ENCODE measurements around the gene ISCA2.

ISCA2 gene

DNA sequence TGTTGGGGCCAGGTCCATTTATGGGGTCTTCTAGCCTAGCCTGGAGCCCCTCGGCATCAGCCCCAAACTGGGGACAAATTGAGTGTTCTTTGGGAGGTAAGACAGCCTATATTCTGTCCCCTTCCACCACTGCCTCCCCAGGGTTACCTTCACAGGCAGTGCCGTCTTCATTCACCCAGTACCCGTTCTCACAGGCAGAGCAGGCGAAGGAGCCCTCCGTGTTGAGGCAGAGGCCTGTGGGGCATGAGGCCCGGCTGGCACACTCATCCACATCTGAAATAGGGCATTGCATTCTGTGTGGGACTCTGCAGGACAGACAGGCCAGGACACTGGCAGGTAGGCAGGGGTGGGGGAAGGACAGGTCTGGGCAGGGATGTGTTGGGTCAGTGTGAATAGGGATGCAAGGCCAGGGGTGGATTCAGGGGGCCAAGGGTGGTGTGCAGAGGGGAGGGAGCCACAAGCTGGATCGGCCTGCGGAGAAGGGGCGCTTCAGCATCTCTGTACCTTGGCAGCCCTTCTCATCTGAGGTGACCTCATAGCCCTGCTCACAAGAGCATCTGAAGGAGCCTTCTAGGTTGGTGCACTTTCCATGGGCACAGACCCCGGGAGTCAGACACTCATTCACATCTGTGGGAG lies 16.1 kb downstream of the ISCA2 start:
- no peak for DNase-seq

DNA sequence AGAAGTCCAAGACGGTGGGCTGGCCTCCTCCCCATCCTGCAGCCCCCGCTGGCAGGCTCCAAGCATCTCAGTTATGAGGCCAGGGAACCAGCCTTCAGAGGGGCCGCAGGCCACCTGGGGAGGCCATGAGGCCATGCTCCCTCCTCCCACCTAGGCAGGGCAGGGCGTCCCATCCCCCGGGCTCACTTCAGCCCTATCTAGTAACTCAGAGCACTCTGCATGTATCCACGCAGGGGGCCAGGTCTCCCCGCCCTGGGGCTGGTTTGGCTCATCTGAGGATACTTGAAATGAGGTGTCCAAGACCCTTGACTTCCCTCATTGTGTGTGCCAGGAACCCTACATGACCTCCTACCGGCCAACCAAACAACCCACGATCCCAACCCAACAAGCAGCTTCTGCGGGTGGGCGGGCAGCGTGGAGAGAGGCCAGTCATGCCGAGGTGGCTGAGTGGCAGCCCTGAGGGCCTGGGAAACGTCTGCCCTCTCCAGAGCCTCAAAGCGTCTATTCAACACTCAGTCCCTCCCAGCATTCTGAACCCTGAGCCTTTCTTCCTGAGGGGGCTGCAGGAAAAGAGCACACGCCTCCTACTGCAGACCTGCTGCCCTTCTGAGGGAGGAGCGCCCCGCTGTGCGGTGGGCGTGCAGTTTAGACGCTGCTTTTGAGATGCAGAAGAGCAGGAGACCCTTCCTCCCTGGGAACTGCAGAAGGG lies 16.8 kb downstream of the ISCA2 start:
- DNase-seq: no peak

DNA sequence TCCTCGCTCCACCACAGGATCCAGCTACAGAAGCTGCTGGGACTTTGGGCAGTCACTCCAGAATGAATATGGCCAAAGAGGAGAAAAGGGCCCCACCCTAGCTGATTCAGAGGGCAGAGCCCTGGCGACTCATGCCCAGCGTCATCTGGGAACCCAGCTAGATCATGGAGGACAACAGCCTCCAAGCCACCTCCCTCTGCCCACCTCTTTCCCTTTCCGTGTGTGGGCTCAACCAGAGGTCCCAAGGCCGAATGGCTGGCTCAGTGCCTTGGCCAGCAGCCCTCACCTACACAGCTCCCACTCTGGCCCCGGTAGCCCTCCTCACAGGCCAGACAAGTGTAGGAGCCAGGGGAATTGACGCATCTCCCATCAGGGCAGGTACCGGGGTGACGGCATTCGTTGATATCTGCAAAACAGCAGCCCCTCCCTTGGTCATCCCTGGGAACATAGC lies 17.4 kb downstream of the ISCA2 start:
- no peak for DNase-seq

DNA sequence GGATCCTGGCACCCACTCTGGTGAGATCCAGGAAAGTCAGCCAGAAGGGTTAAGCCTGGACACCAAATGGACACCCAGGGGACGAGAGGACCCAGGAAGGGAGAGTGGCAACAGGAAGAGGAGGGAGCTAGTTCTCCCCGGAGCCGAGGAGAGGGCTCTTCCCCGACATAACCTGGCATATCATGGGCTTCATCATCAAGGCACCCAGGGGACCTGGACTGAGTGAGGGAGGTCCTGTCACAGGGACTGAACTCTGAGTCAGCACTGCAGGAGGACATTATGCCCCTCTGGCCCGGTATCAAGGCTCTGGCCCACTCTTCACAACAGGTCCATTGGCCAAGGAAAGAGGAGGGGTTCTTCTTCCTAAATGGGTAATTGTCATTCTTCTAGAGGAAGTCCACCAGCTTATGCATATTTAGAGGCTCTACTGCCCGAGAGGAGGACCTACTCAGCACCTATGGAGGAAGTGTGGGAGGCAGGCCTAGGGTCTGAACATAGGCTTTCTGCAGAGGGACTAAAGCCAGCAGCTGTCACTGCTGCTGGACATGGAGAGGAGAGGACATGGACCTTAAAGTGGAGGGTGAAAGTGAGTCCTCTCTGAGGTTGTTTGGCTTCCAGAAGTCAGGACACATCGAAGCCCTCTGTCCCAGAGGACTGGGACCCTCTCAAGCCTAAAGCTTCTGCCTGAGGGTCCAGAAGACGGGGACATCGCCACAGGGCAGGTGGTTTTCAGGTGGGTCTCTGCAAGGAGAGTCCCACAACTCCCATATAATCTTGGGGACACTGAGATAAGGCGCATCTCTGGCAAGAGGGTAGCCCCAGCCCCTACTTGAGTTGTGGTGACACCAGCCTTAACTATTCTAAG lies 18.6 kb downstream of the ISCA2 start:
- no peak for DNase-seq

DNA sequence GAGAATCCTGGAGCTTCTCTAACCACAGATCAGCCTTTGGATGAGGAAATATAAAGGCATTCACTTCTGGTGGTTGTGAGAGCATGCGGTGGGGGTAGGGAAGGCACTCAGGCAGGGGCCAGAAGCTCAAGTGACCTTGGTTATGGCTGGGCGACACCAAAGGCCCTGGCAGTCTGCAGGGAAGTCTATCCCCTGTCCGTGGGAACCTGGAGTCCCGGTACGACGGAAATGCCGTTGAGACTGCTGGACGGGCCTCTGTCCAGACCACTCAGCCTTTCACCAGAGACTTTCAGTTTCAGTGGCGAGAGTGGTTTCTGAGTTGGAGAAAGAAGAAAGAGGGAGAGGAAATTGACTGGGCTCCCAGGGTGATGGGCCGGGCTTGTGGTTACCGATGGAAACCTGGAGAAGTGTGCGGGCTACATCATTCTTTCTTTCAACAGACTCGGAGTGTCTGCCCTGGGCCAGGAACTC lies 20.9 kb downstream of the ISCA2 start:
- no peak for DNase-seq

DNA sequence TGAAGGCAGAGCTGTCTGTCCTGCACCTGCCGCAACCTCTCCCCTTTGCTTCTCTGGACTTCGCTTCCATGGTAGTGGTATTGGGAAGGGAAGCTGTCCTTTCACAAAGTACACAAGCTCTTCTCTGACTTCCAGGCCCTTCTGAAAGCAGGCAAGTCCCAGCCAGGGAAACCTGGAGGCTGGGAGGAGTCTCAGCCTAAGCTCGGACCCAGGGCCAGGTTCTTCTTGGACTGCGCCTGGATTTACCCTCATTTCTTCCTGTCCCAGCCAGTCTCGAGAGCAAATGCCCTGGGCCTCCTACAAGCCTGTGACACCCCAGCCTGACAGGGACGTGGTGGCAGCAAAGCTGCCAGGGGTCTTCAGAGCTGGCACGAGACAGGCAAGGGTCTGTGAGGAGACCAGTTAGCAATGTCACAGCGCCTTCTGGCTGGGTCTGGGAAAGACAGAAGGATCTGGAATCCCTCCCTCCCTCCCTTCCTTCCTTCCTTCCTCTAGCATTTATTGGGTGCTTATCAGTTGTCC lies 22.4 kb downstream of the ISCA2 start:
- no peak for DNase-seq

DNA sequence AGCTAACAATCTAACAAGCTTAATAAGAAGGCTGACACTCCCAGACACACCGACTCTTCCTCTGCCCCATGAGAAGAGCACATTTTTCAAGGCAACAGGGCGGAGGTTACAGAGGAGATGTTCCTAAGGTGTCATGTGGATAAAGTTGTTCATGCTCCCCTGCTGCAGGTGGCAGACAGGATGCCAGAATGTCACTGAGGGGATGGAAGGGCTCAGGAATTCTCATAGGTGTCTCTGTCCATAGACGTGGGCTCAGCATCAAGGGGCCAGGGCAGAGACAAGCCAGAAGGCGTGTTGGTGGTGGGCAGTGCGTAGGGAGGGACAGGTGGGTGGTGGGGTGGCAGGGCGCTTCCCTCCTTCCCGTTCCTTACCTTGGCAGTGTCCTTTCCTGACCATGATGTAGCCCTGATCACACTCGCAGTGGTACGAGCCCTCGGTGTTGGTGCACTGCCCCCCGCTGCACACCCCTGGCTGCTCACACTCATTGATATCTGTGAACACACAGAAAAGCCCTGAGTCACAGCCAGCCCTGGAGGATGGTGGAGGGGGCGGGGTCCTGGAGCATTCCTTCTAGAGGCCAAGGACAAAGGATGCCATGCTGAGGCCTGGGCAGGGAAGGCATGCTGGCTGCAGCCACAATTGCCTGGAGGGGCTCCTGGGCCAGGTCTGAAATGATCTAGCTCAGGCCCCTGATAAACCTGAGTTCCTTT lies 23.0 kb downstream of the ISCA2 start:
- DNase-seq: no peak

DNA sequence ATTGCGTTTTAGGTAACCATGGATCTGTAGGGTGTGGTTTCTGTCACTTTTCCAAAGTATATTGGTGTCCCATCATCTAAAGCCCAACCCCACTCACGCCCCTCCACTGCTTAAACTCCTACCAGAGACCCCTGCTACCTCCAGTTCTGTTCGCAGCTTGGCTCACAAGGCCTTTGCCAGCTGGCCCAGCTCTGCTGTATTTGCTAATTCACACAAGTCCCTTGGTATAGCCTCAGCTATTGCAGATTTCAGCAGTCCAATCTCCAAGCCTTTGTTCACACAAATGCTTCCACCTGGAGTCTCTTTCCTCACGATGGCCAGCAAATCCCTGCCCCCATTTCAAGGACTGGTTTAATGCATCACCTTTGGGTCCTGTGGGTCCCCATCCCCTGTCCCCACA lies 24.2 kb downstream of the ISCA2 start:
- DNase-seq: no peak

DNA sequence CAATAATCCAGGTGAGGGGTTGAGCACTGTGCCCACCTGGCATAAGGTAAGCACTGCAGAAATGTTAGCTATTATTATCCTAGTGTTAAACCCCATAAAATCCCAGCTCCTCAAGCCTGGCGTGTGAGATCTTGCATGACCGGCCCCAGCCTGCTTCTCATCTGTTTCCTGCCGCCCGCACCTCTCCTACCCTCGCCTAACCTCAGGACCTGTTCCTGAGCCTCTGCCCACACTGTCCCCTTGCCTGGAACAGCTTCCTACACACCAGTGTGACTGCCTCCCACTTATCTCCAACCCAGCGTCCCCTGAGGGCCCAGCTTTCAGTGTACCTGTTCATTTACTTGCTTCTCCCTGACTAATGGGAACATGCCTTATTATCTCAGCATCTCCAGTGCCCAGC lies 24.7 kb downstream of the ISCA2 start:
- no peak for DNase-seq

DNA sequence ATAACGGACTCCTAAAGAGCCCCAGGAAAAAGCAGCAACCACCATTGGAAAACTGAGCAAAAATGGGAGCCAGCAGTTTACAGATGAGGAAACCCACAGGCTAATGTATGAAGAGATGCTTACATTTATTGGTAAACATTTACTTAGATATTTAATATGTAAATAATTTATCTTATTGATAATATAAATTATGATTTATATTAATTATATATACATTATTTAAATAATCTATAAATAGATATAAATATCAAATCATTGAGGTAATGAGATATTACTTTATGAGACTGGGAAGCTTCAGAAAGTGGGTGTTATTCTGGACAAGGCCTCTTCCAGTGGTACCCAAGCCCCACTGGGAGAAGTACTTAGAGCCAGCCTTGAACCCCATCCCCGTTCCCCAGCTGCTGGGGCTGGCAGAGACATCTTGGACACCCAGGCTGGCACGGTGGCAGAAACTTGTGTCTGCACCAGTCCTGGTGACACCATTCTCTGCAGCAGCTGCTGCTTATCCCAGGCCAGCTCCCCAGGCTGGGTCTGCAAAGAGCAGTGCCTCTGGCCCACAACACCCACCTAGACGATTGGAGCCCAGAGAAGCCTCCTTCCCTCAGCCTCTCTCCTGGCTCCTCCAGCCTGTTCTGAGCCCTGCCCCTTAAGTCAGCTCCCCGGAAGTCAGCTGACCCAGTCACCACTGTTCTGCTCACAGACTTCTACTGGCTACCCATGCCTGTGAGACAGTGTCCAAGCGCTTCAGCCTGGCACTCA lies 25.9 kb downstream of the ISCA2 start:
- DNase-seq: no peak

DNA sequence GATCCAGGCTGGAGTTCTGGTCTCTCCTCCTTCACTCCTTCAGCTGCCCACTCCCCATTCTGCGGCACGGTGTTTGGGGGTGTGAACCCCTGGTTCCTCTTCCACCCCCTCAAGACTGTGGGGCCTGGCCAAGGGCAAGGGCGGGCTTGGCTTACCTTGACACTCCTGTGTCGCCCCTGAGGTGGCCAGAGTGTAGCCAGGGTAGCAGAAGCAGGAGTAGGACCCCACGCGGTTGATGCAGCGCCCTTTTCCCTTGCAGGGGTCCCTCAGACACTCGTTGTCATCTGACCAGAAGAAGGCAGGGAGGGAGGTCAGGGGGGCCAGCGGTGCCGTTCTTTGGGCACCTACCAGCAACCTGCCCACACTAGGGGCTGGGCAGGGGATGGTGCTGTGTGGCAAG lies 28.2 kb downstream of the ISCA2 start:
- DNase-seq: no peak

DNA sequence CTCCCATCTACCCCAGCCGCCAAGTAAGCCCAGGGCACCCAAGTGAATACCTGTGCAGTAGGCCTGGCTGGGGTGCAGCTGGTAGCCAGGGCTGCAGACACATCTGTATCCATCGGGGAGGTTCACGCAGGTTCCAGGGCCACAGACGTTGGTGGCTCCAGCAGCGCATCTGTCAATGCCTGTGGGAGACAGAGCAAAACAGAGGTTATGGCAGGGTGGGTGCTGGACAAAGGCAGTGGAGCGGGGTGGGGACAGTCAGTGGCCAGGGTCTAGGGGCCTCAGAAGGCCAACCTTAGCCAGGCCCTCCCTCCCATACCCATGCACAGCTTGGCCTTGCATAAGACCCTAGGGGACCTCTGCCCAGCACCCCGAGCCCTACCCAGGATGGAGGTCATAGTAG lies 29.2 kb downstream of the ISCA2 start:
- DNase-seq: no peak

DNA sequence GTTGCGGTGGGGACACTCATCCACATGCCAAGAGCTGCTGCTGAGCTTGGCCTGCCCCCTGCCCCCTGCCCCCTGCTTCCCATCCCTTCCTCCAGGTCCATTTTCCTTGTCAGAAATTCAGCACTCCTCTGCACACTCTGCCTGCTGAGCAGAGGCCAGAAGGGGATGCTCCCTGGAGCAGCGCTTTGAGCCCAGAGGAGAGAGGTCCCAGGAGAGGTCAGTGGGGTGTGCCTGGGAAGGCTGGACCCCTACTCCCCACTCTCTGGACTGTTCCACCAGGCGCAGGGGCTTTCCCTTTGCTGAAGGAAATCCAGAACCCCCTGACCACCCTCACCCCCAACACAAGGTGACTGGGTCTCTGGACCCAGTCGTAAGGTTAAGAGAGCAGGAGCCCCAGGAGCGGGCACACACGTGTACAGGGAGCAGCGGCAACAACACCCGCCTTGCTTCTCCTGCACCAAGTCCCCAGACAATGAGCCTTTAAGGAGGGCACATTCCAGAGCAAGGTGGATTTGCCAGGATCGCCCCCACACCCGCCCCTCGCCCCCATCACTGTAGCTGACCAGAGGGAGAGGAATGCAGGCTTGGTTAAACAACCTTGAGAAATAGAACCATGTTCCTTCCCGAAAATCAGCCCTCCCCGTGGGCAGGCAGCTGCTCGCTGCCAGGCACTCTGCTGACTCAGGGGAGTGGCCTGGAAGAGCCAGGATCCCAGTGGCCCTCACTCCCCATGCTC lies 30.7 kb downstream of the ISCA2 start:
- DNase-seq: no peak

DNA sequence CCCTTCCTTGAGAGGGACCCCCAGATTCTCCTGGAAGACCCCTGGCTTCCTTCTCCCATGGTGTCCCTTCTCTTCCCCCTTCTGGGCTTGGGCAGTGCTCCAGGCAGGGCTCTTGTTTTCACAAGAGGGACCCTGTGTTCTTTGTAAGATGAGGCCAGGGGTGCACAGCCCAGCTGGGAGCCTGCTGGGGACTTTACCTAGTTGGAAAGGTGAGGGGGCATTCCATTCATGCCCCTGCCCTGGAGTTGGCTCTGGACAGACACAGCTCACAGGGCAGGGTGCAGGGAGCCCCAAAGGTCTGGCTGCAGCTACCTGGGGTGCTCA lies 31.2 kb downstream of the ISCA2 start:
- DNase-seq: no peak

DNA sequence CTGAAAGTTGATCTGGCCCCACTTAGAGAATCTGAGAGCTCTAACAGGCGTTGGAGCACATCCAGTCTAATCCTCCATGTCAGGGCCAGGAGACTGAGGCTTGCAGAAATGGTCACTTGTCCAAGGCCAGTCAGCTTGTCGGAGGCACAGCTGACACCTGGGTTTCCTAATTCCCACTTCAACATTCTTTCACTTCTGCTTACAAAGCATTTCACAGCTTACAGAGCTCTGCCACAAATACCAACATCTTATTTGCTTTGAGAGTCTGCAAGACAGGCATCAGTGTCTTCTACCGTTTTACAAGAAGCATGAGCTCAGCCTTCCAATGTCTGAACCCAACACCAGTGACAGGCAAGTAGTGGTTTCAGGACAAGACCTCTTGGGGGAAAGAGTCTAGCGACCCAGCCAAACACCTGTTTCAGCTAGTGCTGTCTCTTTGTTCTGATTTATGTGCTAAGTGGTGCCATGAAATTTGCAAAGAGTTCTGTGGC lies 31.8 kb downstream of the ISCA2 start:
- DNase-seq: no peak

DNA sequence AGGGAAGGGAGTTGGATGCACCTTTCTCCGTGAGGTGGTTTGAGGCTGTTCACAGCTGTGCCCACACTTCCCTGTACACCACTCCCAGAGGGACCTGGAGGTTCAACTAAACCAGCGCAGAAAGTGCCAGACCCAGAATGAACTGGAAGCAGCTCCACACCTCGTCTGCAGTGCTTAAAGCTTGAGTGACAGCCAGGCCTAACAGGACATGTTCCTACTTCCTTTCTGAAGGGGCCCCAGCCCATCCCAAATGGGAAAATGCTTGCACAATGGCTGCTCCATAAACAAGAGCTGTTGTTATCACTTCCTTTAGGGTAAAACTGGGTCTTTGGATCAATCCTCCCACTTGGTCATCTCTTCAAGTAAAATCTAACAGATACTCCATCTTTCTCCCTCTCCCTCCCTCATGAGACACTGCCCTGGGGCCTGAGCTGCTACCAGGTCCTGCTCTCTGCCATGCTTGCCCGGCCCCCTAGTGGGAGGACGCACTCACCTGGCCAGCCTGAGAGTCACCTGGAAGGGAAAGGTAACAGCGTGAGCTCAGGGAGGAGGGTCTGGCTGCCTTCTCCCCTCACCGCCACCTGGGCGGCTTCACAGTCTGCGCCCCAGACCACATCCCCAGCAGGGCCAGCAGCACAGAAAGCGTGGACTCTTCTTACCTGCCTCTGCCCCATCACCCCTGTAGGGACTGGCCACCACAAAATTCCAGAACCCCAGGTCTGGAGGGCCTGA lies 33.5 kb downstream of the ISCA2 start:
- DNase-seq: no peak

DNA sequence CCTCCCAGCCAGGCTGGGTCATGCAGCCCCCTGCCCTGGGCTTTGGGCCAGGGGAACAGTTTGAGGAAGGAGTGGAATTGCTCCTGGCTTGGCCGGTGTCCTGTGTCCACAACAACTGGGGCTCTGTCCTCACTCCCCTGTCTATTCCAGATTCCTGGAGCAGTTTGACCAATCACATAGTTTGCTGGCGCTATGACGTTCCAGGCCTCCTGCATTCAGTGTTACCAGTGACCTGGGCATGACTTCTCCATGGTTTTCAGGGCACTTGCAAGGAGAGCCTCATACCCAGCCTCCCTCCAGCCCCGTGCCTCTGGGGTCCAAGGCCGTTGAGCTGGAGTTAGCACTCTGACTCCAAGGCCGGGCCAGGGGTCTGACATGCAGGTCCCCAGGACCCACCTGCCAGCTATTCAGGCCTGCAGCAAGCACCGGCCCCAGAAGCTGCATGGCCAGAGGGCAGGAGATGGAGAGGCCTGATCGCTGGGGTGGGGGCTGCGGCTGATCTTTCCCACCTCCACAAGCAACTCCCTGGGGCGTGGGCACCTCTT lies 34.2 kb downstream of the ISCA2 start:
- no peak for DNase-seq

DNA sequence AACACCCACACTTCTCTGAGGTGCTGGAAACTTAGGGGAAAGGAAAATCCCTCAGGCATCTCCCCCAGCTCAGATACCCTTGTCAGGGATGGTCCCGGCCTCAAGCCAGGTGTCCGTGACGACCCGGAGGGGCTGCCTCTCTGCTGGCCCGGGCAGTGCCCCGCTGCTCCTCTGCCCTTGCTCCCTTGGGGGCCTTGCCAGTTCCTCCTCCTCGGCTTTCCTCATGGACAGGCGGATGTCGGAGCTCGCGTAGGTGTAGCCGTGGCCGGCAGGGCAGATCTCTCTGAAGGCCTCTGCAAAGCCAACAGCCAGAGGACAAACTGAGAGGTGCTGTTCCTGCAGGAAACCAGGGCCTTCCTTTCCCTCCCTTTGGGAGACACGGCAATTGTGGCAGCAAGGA lies 34.8 kb downstream of the ISCA2 start:
- DNase-seq: no peak

DNA sequence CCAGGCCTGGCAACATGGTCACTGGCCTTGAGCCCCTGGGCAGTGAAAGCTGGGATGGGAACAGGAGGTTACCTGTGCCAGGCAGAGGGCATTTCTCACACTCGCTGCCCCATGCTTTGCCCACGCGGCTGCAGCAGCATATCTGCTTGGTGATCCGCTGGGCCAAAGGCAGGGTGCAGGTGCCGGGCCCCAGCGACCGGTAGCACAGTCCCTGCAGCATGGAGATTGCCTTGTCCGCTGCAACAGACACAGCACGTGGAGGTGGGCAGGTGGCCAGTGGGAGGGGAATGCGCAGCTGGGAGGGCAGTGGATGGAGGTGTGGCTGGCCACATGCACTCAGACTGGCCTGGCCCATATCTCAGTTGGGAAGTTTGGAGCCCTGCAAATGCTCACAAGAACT lies 35.3 kb downstream of the ISCA2 start:
- DNase-seq: no peak

DNA sequence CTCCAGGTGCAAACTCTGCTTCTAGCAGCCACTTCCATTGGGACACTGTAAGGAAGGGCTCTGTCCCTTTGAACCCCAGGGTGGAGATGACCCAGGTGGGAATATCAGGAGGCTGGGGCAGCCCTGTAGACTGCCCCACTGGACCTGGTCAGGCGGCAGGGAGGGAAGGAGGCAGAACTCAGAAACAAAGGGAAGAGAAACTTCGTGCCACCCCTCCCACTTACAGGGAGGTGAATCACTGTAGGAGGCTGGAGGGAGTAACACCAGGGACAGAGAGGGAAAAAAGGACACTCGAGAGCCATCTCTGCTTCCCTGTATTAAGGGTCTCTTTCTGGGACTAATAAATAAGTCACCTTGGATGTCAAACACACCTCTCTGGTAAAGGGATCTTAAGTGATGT lies 37.4 kb downstream of the ISCA2 start:
- no peak for DNase-seq

Measured in NCI-H1105 treated with DMSO at 0.1 percent for 48 hours (cell line).